B cell (primary cell): ENCODE results near the gene VPS54. TPM values are rescaled to one million over a fixed set of nuclear protein-coding genes. Genes with fewer than 3 reads are reported as not detected.

Source experiments
- ATAC-seq: fragments of 200-7000 bp; cut with Tn5 transposase; one replicate; pipeline ENCODE4 v1.10.0; 2021; ENCODE audit warnings: low read depth, mild to moderate bottlenecking, moderate number of reproducible peaks, moderate library complexity
- CTCF ChIA-PET: fragments of 350-600 bp; sonication (Branson Sonifier 250); formaldehyde crosslinking; loops from one replicate; lab custom pipeline; 2021; ENCODE audit warnings: antibody characterized with exemption, inconsistent platforms; lab: Charles Lee
- POLR2A ChIA-PET: fragments of 350-600 bp; sonication (Branson Sonifier 250); formaldehyde crosslinking; loops from one replicate; lab custom pipeline; 2021; ENCODE audit warnings: antibody characterized with exemption; lab: Charles Lee
- DNase-seq: peaks from one replicate; pipeline ENCODE4 v3.0.0; 2013
- H2AFZ ChIP-seq: 2 replicates; pipeline ENCODE4 v1.6.1; 2012; ENCODE audit warnings: mild to moderate bottlenecking, low read depth, low read length; ENCODE audit not compliant: insufficient read depth, poor library complexity, severe bottlenecking
- H3K27ac ChIP-seq, 2 donors: 1 replicate in 1 of 2; 2 replicates in 1 of 2; pipeline ENCODE4 v1.5.1; 2012 to 2013; ENCODE audit warnings: low read length in 2 of 2, mild to moderate bottlenecking in 2 of 2, moderate library complexity in 1 of 2
- H3K27me3 ChIP-seq, 4 experiments: fragments of 200-600 bp in 1 of 4; sonication (generic) in 1 of 4; replicated peaks in 1 of 4; 1 replicate in 2 of 4; 2 replicates in 2 of 4; pipeline versions ENCODE4 v1.6.1 to v1.7.0; 2013 to 2016; ENCODE audit warnings: low read length in 3 of 4, mild to moderate bottlenecking in 2 of 4, mixed read lengths in 1 of 4, moderate library complexity in 1 of 4; ENCODE audit not compliant: insufficient read depth in 4 of 4, control insufficient read depth in 3 of 4; ENCODE audit errors: control extremely low read depth in 1 of 4
- H3K36me3 ChIP-seq, 2 experiments: replicated peaks in 1 of 2; 1 replicate in 1 of 2; 2 replicates in 1 of 2; pipeline versions ENCODE4 v1.6.1 to v1.7.1; 2013; ENCODE audit warnings: low read length in 1 of 2; ENCODE audit not compliant: insufficient read depth in 2 of 2, control insufficient read depth in 1 of 2; ENCODE audit errors: control extremely low read depth in 1 of 2, extremely low read depth in 1 of 2
- H3K4me1 ChIP-seq, 2 donors: fragments of 200-600 bp in 1 of 2; sonication (generic) in 1 of 2; 1 replicate in 1 of 2; 2 replicates in 1 of 2; pipeline versions ENCODE4 v1.5.1 to v1.6.1; 2013 to 2017; ENCODE audit warnings: low read length in 2 of 2; ENCODE audit not compliant: control insufficient read depth in 2 of 2, insufficient read depth in 2 of 2
- H3K4me2 ChIP-seq: replicated peaks from 2 replicates; pipeline ENCODE3; 2012; ENCODE audit warnings: mild to moderate bottlenecking, low read depth, low read length; ENCODE audit not compliant: poor library complexity, severe bottlenecking
- H3K4me3 ChIP-seq, 5 experiments: fragments of 200-600 bp in 1 of 5; sonication (generic) in 1 of 5; 1 replicate in 3 of 5; 2 replicates in 2 of 5; pipeline versions ENCODE4 v1.5.1 to v1.7.0; 2011 to 2016; ENCODE audit warnings: low read length in 4 of 5, mild to moderate bottlenecking in 4 of 5, low read depth in 2 of 5, control low read depth in 1 of 5, moderate library complexity in 1 of 5; ENCODE audit not compliant: insufficient read depth in 1 of 5; ENCODE audit errors: control extremely low read depth in 1 of 5, extremely low read depth in 1 of 5
- H3K79me2 ChIP-seq: fragments of 200-600 bp; sonication (generic); one replicate; pipeline ENCODE4 v1.6.0; 2016; ENCODE audit warnings: low read length; ENCODE audit not compliant: control insufficient read depth, insufficient read depth
- H3K9ac ChIP-seq: fragments of 200-600 bp; sonication (generic); 2 replicates; pipeline ENCODE4 v1.6.1; 2017; ENCODE audit warnings: mild to moderate bottlenecking, low read length, moderate library complexity
- H3K9me3 ChIP-seq, 3 donors: one replicate each; pipeline versions ENCODE4 v1.6.1 to v1.7.1; 2013; ENCODE audit warnings: low read length in 2 of 3; ENCODE audit not compliant: control insufficient read depth in 2 of 3, insufficient read depth in 1 of 3; ENCODE audit errors: control extremely low read depth in 1 of 3
- H4K20me1 ChIP-seq: 2 replicates; pipeline ENCODE4 v1.6.0; 2012; ENCODE audit warnings: mild to moderate bottlenecking, low read length; ENCODE audit not compliant: insufficient read depth, control insufficient read depth, poor library complexity, severe bottlenecking
- H3K27ac Mint-ChIP-seq: one replicate; pipeline ENCODE4 v1.8.0; 2021; ENCODE audit warnings: mixed read lengths
- H3K27me3 Mint-ChIP-seq: one replicate; pipeline ENCODE4 v1.8.0; 2021; ENCODE audit warnings: mixed read lengths
- H3K4me1 Mint-ChIP-seq: one replicate; pipeline ENCODE4 v1.8.0; 2021; ENCODE audit warnings: mixed read lengths
- H3K4me3 Mint-ChIP-seq: one replicate; pipeline ENCODE4 v1.8.0; 2021; ENCODE audit warnings: mixed read lengths
- H3K9me3 Mint-ChIP-seq: one replicate; pipeline ENCODE4 v1.8.0; 2022; ENCODE audit warnings: mixed read lengths; ENCODE audit not compliant: insufficient read depth
- CTCF ChIP-seq: fragments of 200-600 bp; IDR thresholded peaks from one replicate; pipeline ENCODE4 v1.8.0; 2022; ENCODE audit warnings: antibody characterized with exemption, mild to moderate bottlenecking
- EZH2 ChIP-seq: IDR thresholded peaks from 2 replicates; pipeline ENCODE4 v1.6.1; 2012; ENCODE audit warnings: borderline replicate concordance, low read depth, mild to moderate bottlenecking, moderate library complexity, low read length; ENCODE audit not compliant: insufficient read depth, poor library complexity, severe bottlenecking
- WGBS: methylation state at CpG from one replicate; pipeline ENCODE4 v1.1.5; 2013; ENCODE audit warnings: missing lambda C conversion rate; ENCODE audit not compliant: insufficient coverage; 5-methylcytosine and 5-hydroxymethylcytosine counted together
- intact Hi-C: fragments of 100-400 bp; cut with micrococcal nuclease; formaldehyde crosslinking; loops from one replicate; pipeline ENCODE4 v1.10.0; 2022
- polyA plus RNA-seq: library from polyadenylated mRNA; depleted of rRNA; stranded (reverse); fragments of >200 nt; gene quantifications from 2 replicates; pipeline ENCODE4 v1.2.3, GENCODE V29; 2012
- total RNA-seq, 2 donors: library from RNA; stranded (reverse); fragments of 120-200 nt in 1 of 2; gene quantifications; 1 replicate in 1 of 2; 2 replicates in 1 of 2; pipeline versions ENCODE4 v1.2.3 to v1.2.4, GENCODE V29; 2013 to 2022

Gene VPS54
- total and polyA plus RNA-seq, 2 donors (not counting 1 experiment from before 2014, with no cell fraction given) = 6.2 to 13.2 TPM

- TF ChIP-seq CTCF (no peak), EZH2 (no peak)
- H3K4me2 ChIP-seq = no peak overlapping the region
- H3K9ac ChIP-seq = no peak overlapping the region
- H4K20me1 ChIP-seq = no peaks in the 10 kb centered on the region
- no peak for DNase-seq
- no peaks in the 10 kb centered on the region for H3K27me3 ChIP-seq
- ATAC-seq = no peak
- H3K4me3 Mint-ChIP-seq = no peak overlapping the region
- no peaks in the 10 kb centered on the region for H3K9me3 ChIP-seq
- no peak overlapping the region for H3K27ac ChIP-seq
- no peaks in the 10 kb centered on the region for H3K27me3 Mint-ChIP-seq
- H3K36me3 ChIP-seq = peaks cover 25 to 54% of the 10 kb centered on the region in 2 experiments
- WGBS = no CpG with 5 or more reads among the region's 1 CpG
- H3K9me3 Mint-ChIP-seq = no peaks in the 10 kb centered on the region
- no peak overlapping the region for H3K4me3 ChIP-seq
- no peak overlapping the region for H2AFZ ChIP-seq
- intact Hi-C loops = no loop called here
- H3K4me1 Mint-ChIP-seq = no peaks in the 10 kb centered on the region
- no peak overlapping the region for H3K27ac Mint-ChIP-seq
- H3K4me1 ChIP-seq = no peaks in the 10 kb centered on the region
- no peaks in the 10 kb centered on the region for H3K79me2 ChIP-seq
- CTCF ChIA-PET = interaction anchor here (1.8 kb wide), 1 partner anchor 195 kb away, joined by 4 read pairs; no protein-coding TSS in a partner anchor
- POLR2A ChIA-PET = no interaction called here
These were observed 125.1 kb downstream of the VPS54 start for GRCh38 chr2:63894167-63894566.

- Histone ChIP-seq H3K4me1 (no peaks in the 10 kb centered on the region), H3K27me3 (no peaks in the 10 kb centered on the region), H3K9ac (no peak overlapping the region), H3K27ac (no peak overlapping the region), H3K9me3 (no peaks in the 10 kb centered on the region), H4K20me1 (no peaks in the 10 kb centered on the region), H2AFZ (no peak overlapping the region), H3K4me2 (no peak overlapping the region), H3K36me3 (peaks cover 20 to 56% of the 10 kb centered on the region in 2 experiments), H3K4me3 (no peak overlapping the region), H3K79me2 (no peaks in the 10 kb centered on the region)
- Mint-ChIP-seq H3K27me3 (no peaks in the 10 kb centered on the region), H3K9me3 (no peaks in the 10 kb centered on the region), H3K27ac (no peak overlapping the region), H3K4me1 (no peaks in the 10 kb centered on the region), H3K4me3 (no peak overlapping the region)
- 92% methylated on average over 1 of the region's 2 CpGs for WGBS
- ChIA-PET CTCF (no interaction called here), POLR2A (no interaction called here)
- no peak for DNase-seq
- TF ChIP-seq EZH2 (no peak), CTCF (no peak)
- no peak for ATAC-seq
- intact Hi-C loops = no loop called here
These were observed 126.1 kb downstream of the VPS54 start for GRCh38 chr2:63893163-63893562.
